GM19397 (cell line): ENCODE measurements around the gene CAMTA1.

Source experiments
- ATAC-seq: cut with Tn5 transposase; IDR thresholded peaks from one replicate; pipeline ENCODE4 v1.9.1; 2021; ENCODE audit warnings: mild to moderate bottlenecking, moderate library complexity; ENCODE audit not compliant: unreplicated experiment

CAMTA1 gene

GRCh38 chr1:7348073-7348472 lies 562.8 kb downstream of the CAMTA1 start:
- no peak for ATAC-seq

GRCh38 chr1:7348580-7348979 lies 563.3 kb downstream of the CAMTA1 start:
- no peak for ATAC-seq

GRCh38 chr1:7350804-7351203 lies 565.5 kb downstream of the CAMTA1 start:
- no peak for ATAC-seq

GRCh38 chr1:7351649-7352048 lies 566.4 kb downstream of the CAMTA1 start:
- no peak for ATAC-seq

- no peak for ATAC-seq
These were observed 567.1 kb downstream of the CAMTA1 start for GRCh38 chr1:7352364-7352763.

- no peak for ATAC-seq
These were observed 567.7 kb downstream of the CAMTA1 start for GRCh38 chr1:7352974-7353373.

GRCh38 chr1:7355646-7356045 lies 570.4 kb downstream of the CAMTA1 start:
- no peak for ATAC-seq

- no peak for ATAC-seq
These were observed 570.8 kb downstream of the CAMTA1 start for GRCh38 chr1:7356079-7356478.

- no peak for ATAC-seq
These were observed 573.2 kb downstream of the CAMTA1 start for GRCh38 chr1:7358425-7358824.

GRCh38 chr1:7360526-7360925 lies 575.3 kb downstream of the CAMTA1 start:
- ATAC-seq: no peak

- no peak for ATAC-seq
These were observed 577.7 kb downstream of the CAMTA1 start for GRCh38 chr1:7362947-7363346.

GRCh38 chr1:7363450-7363849 lies 578.2 kb downstream of the CAMTA1 start:
- ATAC-seq: no peak

GRCh38 chr1:7365706-7366105 lies 580.5 kb downstream of the CAMTA1 start:
- ATAC-seq: no peak

GRCh38 chr1:7366286-7366954 lies 581.2 kb downstream of the CAMTA1 start:
- no peak for ATAC-seq

GRCh38 chr1:7366955-7367665 lies 581.9 kb downstream of the CAMTA1 start:
- ATAC-seq: no peak

- ATAC-seq: no peak
These were observed 584.6 kb downstream of the CAMTA1 start for GRCh38 chr1:7369866-7370265.

- no peak for ATAC-seq
These were observed 586.7 kb downstream of the CAMTA1 start for GRCh38 chr1:7371926-7372325.

- no peak for ATAC-seq
These were observed 587.3 kb downstream of the CAMTA1 start for GRCh38 chr1:7372477-7373120.

- ATAC-seq: no peak
These were observed 588.0 kb downstream of the CAMTA1 start for GRCh38 chr1:7373251-7373650.

- ATAC-seq: no peak
These were observed 588.8 kb downstream of the CAMTA1 start for GRCh38 chr1:7373876-7374562.

- ATAC-seq: no peak
These were observed 589.4 kb downstream of the CAMTA1 start for GRCh38 chr1:7374563-7375160.
